T-helper 1 cell (primary cell): ENCODE data around the gene VSIG8.

ENCODE experiments used
- DNase-seq, 5 donors: peaks; one replicate each; pipeline ENCODE4 v3.0.0-alpha.2; 2012 to 2020

VSIG8 gene

GRCh38 chr1:159855709-159856108, 6.7 kb downstream of the VSIG8 start:
- no peak for DNase-seq

GRCh38 chr1:159854693-159855192, 7.7 kb downstream of the VSIG8 start:
- peak; percentile 26 to 84 (median 45) for DNase-seq

GRCh38 chr1:159854116-159854692, 8.3 kb downstream of the VSIG8 start:
- DNase-seq: no peak

DNA sequence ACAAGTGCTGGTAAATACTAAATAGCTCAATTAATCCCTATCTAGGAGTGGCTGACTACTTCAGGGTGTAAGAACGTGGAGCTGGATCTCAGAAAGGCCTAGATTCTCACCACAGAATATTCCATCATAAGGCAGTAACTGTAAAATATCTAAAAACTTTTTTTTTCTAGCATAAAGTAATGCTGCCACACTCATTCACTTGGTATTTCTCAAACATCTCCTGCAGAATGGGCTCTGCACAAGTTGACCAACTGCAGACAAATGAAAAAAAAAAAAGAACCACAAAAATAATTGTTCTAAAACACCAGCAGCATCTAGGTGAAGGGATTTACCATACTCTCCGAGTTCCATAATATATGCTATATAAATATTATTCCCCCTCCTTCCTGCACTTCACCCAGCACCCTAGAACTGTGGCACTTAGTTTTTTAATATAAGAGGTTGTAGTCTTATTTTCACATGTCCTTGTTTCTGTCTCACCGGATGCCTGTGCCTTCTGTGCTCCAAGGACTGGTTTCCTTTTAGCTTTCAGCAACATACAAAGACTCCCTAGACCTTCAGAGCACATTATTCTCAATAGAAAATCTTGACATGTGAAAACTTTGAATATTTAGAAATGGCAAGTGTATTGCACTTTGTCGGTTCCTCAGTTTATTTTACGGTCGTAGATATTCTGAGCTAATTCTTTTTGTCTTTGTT, 8.9 kb downstream of the VSIG8 start:
- no peak for DNase-seq

- peak in 1 of 5 donors; percentile 12 for DNase-seq
Observed at GRCh38 chr1:159851407-159851806, 11.1 kb downstream of the VSIG8 start.

DNA sequence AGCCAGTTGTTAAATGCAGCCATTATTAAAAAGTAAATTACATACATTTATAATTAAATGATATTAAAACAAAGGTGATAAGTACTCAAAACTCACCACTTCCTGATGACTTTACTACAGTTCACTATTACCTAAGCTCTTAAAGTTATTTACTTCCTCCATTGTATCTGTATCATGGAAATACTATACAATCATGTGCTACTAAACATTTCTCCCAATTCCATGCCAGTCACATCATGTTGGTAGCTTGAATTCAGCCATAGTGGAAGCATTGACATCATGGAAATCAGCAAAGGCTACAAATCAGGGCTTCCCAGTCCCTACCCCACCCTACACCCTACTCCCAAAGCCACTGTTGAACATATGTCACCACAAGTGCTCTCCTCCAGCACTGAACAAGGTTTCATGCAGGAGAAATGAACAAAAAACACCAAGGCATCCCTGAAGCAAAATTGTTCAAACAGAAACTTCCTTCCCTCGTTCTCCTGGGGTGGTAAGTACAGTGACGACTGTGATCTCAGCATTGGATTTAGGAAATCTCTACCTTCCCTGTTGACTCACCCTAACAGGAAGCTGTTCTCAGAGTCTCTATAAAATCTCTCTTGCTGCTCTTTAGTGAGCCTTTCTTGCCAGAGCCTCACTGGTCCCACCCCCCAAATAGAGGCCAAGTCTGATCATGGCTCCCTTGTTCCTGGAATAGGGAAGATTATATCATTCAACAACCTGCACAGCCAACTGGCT, 12.7 kb downstream of the VSIG8 start:
- no peak for DNase-seq

DNA sequence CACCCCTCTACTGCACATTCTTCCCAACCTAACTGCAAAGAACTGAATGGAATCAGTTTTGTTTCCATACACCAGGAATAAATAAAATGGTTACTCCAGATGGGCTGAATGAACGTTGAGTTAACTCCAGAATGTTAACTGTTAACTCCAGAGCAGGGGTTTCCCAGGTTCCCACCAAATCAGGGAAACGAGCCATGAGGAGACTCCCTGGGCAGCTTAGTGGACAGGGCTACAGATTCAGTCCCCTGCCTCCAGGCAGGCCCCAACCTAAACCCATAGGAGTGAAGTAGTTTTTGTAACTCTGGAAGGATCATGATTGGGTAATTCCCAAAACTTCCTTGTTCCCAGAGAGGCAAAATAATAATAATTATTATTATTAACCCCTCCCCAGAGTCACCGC, 14.1 kb downstream of the VSIG8 start:
- no peak for DNase-seq

DNA sequence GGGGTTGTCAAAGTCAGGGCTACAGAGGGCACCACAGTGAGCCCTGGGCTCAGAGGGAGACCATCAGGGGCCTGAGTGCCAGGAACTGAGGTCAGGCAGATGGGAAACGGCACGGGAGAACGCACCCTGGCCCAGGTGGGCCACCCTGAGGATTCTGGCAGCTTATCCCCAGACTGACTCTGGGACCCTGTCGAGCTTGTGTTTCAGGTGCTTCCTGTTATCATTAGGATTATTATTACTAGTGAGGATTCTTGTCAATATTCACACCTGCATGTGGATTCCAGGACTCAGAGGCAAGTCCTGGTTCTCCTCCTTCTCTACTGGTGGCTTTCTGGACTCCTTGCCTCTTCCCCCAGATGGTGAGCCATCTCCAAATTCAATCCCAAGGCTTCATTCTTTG, 15.2 kb downstream of the VSIG8 start:
- no peak for DNase-seq

DNA sequence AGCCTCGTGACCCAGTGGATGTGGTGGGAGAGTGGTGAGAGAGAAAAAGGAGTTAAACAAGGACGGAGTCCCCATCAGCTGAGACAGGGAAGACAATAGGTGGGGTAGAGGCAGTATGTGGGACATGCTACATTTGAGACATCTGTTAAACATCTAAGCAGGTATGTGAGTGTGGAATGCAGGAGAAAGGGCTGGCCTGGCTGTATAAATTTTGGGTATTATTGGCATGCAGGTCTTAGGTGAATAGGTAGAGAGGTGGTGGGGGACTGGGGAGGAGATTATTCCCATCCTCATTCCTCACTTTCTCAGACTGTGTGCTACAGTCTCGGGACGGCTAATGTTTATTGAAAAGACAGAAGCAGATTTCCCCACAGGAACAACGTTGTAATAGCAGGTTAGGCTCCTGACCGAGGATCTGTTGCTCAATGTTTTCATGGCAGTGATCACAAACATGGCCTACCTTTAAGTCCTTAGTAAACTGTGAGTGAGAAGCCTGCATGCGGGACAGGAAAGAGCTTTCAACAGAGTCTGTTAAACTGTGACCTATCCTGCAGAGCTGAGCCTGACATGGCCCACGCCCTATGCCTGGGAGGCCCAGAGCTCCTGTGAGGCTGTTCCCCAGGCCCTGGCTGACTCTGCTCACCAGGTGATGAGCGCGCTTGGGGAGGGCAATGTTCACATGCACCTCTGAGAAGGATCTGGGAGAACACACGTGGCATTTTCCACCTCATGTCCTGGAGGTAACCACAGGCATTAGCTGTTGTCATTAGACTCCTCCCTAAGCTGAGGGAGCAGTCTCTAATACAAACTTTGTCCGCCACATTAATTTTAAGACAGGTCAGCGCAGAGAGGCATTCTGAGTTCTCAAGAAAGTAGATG, 16.5 kb downstream of the VSIG8 start:
- DNase-seq: no peak

GRCh38 chr1:159843459-159843858, 19.0 kb downstream of the VSIG8 start:
- no peak for DNase-seq

GRCh38 chr1:159841749-159842148, 20.7 kb downstream of the VSIG8 start:
- no peak for DNase-seq

- no peak for DNase-seq
Observed at GRCh38 chr1:159839116-159839849, 23.2 kb downstream of the VSIG8 start.

- DNase-seq: no peak
Observed at GRCh38 chr1:159838715-159839114, 23.7 kb downstream of the VSIG8 start.

DNA sequence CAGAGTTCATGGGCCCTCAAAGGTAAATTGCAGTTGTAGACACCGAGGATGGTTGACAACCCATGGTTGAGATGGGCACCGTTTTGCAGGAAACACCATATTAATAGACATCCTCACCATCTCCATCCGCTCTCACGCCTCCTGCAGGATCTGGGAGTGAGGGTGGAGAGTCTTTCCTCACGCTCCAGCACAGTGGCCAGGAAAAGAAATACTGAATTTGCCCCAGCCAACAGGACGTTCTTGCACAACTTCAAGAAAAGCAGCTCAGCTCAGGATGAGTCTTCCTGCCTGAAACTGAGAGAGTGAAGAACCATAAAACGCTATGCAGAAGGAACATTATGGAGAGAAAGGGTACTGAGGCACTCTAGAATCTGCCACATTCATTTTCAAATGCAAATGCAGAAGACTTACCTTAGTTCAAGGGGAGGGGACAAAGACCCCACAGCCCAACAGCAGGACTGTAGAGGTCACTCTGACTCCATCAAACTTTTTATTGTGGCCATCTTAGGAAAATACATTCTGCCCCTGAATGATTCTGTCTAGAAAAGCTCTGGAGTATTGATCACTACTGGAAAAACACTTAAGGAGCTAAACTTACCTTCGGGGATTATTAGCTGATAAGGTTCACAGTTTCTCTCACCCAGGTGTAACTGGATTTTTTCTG, 26.5 kb downstream of the VSIG8 start:
- DNase-seq: no peak

- no peak for DNase-seq
Observed at GRCh38 chr1:159835356-159835755, 27.1 kb downstream of the VSIG8 start.

GRCh38 chr1:159832309-159832708, 30.1 kb downstream of the VSIG8 start:
- DNase-seq: no peak

GRCh38 chr1:159831412-159832141, 30.9 kb downstream of the VSIG8 start:
- DNase-seq: no peak

GRCh38 chr1:159830722-159831121, 31.7 kb downstream of the VSIG8 start:
- DNase-seq: no peak

- DNase-seq: no peak
Observed at GRCh38 chr1:159829822-159830465, 32.5 kb downstream of the VSIG8 start.

DNA sequence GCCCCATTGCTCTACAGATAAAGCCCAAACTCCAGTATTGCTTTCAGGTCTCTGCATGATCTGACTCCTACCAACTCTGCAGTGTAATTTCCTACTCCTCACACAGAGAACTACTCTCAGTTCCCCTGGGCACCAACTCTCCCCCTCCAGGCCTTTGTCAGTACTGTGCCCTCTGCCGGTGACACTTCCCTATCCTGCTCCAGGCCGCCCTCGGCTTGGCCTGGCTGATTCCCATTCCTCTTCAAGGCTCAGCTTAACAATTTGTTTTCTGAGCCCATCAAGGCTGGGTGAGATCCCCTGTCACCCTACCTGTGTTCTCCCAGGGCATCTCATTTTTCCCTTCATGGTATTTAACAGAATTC, 33.2 kb downstream of the VSIG8 start:
- DNase-seq: no peak
